ENCODE data around the gene ZNF529.

- no peak for TF ChIP-seq CTCF (IDR thresholded peaks at IDR 0.05)
- no peak for TF ChIP-seq ZFX (IDR thresholded peaks at IDR 0.05; ENCODE audit: borderline replicate concordance)
These were observed 76.1 kb downstream of the ZNF529 start for GRCh38 chr19:36497001-36497400.
